ENCODE data around the gene TEX38.
"Not testable (repeated sequence)": the region's sequence is repeated elsewhere in the genome, so short reads cannot be mapped to it uniquely, and the experiment has no call there.

Gene TEX38

DNA sequence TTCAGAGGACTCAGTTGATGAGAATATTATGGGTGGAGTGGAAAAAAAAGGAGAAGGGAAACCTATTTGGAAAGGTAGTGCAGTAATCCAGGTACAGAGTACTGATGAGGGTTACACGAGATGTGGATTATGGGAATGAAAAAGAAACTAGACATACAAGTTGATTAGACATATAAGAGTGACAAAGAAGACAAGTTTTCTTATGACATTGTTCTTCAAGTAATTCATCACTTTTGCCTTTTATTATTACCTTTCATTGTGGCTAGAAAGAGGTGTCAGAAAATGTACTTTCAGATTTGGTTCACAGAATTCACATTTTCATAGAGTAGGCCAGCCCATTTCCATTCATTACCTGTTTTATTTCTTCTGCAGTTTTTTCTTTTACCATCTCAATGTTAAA lies 13.9 kb upstream of the TEX38 start:
- peaks cover 2% of the 10 kb centered on the region for H3K9me3 Mint-ChIP-seq
- TF ChIP-seq, protein P1, sequence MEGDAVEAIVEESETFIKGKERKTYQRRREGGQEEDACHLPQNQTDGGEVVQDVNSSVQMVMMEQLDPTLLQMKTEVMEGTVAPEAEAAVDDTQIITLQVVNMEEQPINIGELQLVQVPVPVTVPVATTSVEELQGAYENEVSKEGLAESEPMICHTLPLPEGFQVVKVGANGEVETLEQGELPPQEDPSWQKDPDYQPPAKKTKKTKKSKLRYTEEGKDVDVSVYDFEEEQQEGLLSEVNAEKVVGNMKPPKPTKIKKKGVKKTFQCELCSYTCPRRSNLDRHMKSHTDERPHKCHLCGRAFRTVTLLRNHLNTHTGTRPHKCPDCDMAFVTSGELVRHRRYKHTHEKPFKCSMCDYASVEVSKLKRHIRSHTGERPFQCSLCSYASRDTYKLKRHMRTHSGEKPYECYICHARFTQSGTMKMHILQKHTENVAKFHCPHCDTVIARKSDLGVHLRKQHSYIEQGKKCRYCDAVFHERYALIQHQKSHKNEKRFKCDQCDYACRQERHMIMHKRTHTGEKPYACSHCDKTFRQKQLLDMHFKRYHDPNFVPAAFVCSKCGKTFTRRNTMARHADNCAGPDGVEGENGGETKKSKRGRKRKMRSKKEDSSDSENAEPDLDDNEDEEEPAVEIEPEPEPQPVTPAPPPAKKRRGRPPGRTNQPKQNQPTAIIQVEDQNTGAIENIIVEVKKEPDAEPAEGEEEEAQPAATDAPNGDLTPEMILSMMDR (IDR thresholded peaks at IDR 0.05; ENCODE audit: unreplicated experiment in 3 of 3): no peak
- no peaks in the 10 kb centered on the region for H3K4me1 Mint-ChIP-seq
- no peak overlapping the region for H3K27ac Mint-ChIP-seq
- no peaks in the 10 kb centered on the region for H3K27me3 Mint-ChIP-seq (ENCODE audit: low read depth)
- H3K4me3 Mint-ChIP-seq: no peak overlapping the region
- peaks cover 38% of the 10 kb centered on the region for H3K36me3 Mint-ChIP-seq (ENCODE audit: low read depth)

DNA sequence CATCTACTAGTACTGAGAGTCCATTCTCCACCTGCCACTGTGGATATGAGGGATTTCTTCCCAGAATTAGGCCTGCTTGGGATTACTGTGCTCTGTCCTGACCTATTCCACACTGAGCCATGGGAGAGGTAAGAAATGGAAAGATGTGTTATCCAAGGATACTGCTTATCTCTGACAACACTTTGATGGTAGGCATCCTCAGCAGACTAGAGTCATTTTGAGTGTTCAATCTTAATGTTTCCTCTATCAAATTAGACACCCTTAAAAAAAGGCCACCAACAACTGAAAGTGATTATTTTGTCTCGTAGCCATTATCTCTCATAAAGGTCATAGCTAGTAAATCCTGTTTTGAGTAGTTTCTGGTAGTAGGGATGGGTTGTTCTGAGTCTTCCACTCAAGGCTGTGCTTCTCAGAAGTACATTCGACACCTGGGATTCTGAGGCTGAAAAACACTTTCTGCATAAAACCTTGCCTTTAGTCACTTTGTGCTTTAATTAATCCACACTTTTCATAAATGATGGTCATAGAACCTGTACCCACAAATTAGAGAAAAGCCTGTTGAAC lies 12.3 kb upstream of the TEX38 start:
- Mint-ChIP-seq H3K27ac (no peak overlapping the region), H3K27me3 (ENCODE audit: low read depth) (no peaks in the 10 kb centered on the region), H3K9me3 (peaks cover 2% of the 10 kb centered on the region), H3K4me3 (no peak overlapping the region), H3K36me3 (ENCODE audit: low read depth) (peaks cover 38% of the 10 kb centered on the region), H3K4me1 (no peaks in the 10 kb centered on the region)
- TF ChIP-seq, protein P1 (IDR thresholded peaks at IDR 0.05; ENCODE audit: unreplicated experiment in 3 of 3): no peak

DNA sequence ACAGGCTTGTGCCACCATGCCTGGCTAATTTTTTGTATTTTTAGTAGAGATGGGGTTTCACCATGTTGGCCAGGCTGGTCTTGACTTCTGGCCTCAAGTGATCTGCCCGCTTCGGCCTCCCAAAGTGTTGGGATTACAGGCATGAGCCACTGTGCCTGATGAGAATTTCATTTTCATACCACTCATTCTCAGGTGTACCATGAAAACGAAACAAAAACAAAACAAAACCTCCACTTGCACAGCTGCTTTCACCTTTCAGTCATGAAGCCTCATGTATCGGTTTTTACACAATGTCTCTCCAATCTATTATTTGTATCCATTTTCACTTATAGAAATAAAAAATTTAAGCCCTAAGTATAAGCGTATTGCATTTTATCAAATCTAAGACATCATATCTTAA lies 11.5 kb upstream of the TEX38 start:
- not testable (repeated sequence) for H3K9me3 Mint-ChIP-seq; H3K4me3 Mint-ChIP-seq; H3K27me3 Mint-ChIP-seq (ENCODE audit: low read depth); H3K4me1 Mint-ChIP-seq; H3K27ac Mint-ChIP-seq
- peaks cover 37% of the 10 kb centered on the region for H3K36me3 Mint-ChIP-seq (ENCODE audit: low read depth)

DNA sequence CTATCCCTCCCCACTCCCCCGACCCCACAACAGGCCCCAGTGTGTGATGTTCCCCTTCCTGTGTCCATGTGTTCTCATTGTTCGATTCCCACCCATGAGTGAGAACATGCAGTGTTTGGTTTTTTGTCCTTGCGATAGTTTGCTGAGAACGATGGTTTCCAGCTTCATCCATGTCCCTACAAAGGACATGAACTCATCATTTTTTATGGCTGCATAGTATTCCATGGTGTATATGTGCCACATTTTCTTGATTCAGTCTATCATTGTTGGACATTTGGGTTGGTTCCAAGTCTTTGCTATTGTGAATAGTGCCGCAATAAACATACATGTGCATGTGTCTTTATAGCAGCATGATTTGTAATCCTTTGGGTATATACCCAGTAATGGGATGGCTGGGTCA lies 8.7 kb upstream of the TEX38 start:
- peaks cover 13% of the 10 kb centered on the region for H3K4me1 Mint-ChIP-seq
- H3K27me3 Mint-ChIP-seq (ENCODE audit: low read depth); H3K27ac Mint-ChIP-seq; H3K9me3 Mint-ChIP-seq; H3K4me3 Mint-ChIP-seq: not testable (repeated sequence)
- peaks cover 22% of the 10 kb centered on the region for H3K36me3 Mint-ChIP-seq (ENCODE audit: low read depth)

DNA sequence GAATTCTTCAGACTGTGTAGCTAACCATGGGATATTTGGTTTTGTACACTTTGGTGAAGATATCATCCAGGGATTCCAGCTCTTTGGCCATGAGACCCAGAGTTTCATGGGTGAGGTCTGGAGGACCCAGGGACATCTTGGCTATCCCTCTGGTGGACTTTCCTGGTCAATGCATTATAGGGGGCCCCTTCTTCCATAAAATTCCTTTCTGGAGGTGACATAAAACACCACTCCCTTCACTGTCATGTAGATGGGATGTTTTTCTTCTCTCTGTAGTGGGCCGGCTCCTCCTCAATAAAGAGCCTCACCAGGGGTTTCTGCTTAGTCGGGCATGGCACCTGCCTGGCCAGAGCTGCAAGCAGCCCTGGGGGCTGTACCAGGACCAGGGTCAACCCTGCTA lies 5.7 kb upstream of the TEX38 start:
- H3K4me1 Mint-ChIP-seq: peaks cover 13% of the 10 kb centered on the region
- H3K9me3 Mint-ChIP-seq: no peaks in the 10 kb centered on the region
- H3K27ac Mint-ChIP-seq: no peak overlapping the region
- TF ChIP-seq, protein P1 (IDR thresholded peaks at IDR 0.05; ENCODE audit: unreplicated experiment in 3 of 3): no peak
- H3K4me3 Mint-ChIP-seq: peak overlapping the region; percentile 71 to 83 (median 77)
- no peaks in the 10 kb centered on the region for H3K27me3 Mint-ChIP-seq (ENCODE audit: low read depth)
- H3K36me3 Mint-ChIP-seq (ENCODE audit: low read depth): peaks cover 22% of the 10 kb centered on the region

DNA sequence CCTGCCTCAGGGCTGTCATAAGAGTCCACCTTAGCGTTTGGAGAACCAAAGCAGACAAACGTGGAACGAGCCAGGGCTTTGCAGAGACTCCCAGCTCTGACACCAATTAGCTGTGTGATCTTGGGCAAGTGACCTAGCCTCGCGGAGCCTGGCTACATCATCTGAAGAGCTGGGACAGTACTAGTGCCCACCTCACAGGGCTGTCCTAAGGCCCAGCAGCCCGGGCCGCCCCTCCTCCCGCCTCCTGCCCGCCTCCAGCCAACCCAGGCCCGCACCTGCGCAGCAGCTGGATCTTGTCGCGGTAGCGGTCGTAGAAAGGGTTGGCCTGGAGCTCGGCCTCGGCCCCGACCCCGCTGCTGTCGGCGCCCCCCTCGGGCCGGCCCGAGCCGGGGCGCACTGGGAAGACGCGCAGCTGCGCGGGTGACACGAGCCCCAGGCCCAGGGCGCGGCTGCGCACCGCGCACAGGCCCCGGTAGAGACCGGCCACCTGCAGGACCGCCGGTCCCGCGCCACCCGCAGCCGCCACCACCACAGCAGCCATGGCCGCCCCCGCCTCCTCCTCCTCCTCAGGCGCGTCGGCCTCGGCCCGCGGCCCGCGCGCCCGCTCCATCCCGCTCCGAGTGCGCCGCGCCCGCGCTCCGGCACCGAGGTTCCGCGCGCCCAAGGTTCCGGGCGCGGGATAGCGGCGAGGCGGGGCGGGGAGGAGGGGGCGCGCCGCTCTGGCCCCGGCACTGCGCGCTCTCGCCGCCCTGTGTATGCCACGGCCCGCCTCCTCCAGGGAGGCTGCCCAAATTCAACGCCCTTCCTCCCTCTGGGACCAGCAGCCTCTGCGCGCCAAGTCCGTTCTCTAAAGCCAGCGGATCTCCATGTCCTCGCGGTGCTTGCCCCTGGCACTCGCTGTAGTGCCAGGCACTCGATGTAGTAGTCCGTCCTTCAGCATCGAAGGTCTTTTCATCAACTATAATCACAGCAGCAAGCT lies 3.6 kb upstream of the TEX38 start, which contains the start of gene ATPAF1:
Gene ATPAF1, minus strand, starts transcription at position 583 of the 979 bp plus-strand sequence. Its CDS starts 42 bp downstream, at position 541.
- no peaks in the 10 kb centered on the region for H3K9me3 Mint-ChIP-seq
- H3K27ac Mint-ChIP-seq: no peak within 1 kb of the TSS
- H3K36me3 Mint-ChIP-seq (ENCODE audit: low read depth): peaks cover 18% of the 10 kb centered on the region
- H3K27me3 Mint-ChIP-seq (ENCODE audit: low read depth): no peaks in the 10 kb centered on the region
- peak within 1 kb of the TSS; percentile 71 to 83 (median 77) for H3K4me3 Mint-ChIP-seq
- TF ChIP-seq, protein P1 (IDR thresholded peaks at IDR 0.05; ENCODE audit: unreplicated experiment in 3 of 3): no peak
- peaks cover 13% of the 10 kb centered on the region for H3K4me1 Mint-ChIP-seq
